ENCODE results near the gene UQCC2. TPM values are rescaled to one million over a fixed set of nuclear protein-coding genes. Genes with fewer than 3 reads are reported as not detected.

UQCC2 gene
- total and polyA plus RNA-seq, 7 donors = 118 to 184 (median 141) TPM

DNA sequence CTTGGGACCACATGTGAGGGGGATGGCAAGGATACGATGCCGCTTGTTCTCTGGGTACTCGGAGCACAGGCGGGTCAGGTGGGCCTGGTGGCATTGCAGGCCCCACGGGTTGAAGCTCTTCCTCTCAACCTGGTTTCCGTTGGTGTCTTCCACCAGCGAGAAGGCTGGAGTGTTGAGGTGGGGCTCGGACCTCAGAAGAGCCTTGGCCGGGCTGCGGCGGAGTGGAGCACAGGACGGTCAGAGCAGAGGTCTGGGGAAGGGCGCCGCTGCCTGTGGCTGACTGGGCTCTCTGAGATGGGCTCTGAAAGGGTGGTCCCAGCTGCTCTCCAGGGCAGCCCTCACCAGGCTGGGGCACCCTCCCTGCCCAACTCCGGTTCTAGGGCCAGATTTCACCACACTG is 15.2 kb upstream of the UQCC2 start:
- peaks cover 47% of the 10 kb centered on the region for H3K4me1 ChIP-seq
- DNase-seq (no peak), ATAC-seq (no peak)
- TF ChIP-seq, protein P1, sequence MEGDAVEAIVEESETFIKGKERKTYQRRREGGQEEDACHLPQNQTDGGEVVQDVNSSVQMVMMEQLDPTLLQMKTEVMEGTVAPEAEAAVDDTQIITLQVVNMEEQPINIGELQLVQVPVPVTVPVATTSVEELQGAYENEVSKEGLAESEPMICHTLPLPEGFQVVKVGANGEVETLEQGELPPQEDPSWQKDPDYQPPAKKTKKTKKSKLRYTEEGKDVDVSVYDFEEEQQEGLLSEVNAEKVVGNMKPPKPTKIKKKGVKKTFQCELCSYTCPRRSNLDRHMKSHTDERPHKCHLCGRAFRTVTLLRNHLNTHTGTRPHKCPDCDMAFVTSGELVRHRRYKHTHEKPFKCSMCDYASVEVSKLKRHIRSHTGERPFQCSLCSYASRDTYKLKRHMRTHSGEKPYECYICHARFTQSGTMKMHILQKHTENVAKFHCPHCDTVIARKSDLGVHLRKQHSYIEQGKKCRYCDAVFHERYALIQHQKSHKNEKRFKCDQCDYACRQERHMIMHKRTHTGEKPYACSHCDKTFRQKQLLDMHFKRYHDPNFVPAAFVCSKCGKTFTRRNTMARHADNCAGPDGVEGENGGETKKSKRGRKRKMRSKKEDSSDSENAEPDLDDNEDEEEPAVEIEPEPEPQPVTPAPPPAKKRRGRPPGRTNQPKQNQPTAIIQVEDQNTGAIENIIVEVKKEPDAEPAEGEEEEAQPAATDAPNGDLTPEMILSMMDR (IDR thresholded peaks at IDR 0.05) = no peak
- peak overlapping the region; percentile 100 for H3K27ac ChIP-seq
- H3K9me3 ChIP-seq = no peaks in the 10 kb centered on the region
- 86 to 88% (median 88%) methylated on average over 15 of the region's 15 CpGs for WGBS, 3 donors
- no peak overlapping the region for H3K4me3 ChIP-seq
- intact Hi-C loops (cut with DNase I) = no loop called here
- H3K36me3 ChIP-seq (ENCODE audit: insufficient read depth in 1 of 2, low read depth in 1 of 2) = peaks cover 3 to 91% of the 10 kb centered on the region in 2 donors
- H3K27me3 ChIP-seq (ENCODE audit: insufficient read depth in 3 of 3, low read length in 2 of 3) = no peaks in the 10 kb centered on the region

- peaks cover 46% of the 10 kb centered on the region for H3K4me1 ChIP-seq
- TF ChIP-seq, protein P1 (IDR thresholded peaks at IDR 0.05) = no peak
- peak overlapping the region; percentile 100 for H3K27ac ChIP-seq
- 74 to 79% (median 78%) methylated on average over 7 of the region's 7 CpGs for WGBS, 3 donors
- peaks cover 3 to 90% of the 10 kb centered on the region in 2 donors for H3K36me3 ChIP-seq (ENCODE audit: insufficient read depth in 1 of 2, low read depth in 1 of 2)
- no peaks in the 10 kb centered on the region for H3K27me3 ChIP-seq (ENCODE audit: insufficient read depth in 3 of 3, low read length in 2 of 3)
- H3K4me3 ChIP-seq = no peak overlapping the region
- DNase-seq (no peak), ATAC-seq (no peak)
- no peaks in the 10 kb centered on the region for H3K9me3 ChIP-seq
- intact Hi-C loops (cut with DNase I) = no loop called here
Observed at GRCh38 chr6:33725891-33726673, 14.6 kb upstream of the UQCC2 start.

DNA sequence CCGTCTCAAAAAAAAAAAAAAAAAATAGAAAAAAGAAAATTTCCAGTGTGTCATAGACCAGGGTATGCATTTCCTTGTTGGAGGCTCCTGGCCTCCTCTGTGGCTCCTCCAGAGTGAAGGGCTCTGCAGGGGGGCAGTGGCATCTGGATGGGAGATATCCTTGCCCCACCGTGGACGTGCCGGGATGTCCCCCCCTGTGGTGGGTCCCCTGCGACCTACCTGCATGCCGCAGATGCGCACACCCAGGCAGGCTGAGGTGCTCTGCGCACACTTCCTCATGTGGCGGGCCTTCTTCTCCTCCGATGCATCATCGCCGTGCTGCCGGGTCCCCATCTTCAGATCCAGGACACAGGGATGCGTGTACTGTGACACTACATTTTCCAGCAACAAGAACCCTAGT is 13.7 kb upstream of the UQCC2 start:
- peaks cover 38% of the 10 kb centered on the region for H3K4me1 ChIP-seq
- H3K27me3 ChIP-seq (ENCODE audit: insufficient read depth in 3 of 3, low read length in 2 of 3) = no peaks in the 10 kb centered on the region
- DNase-seq = no peak
- peaks cover 3 to 81% of the 10 kb centered on the region in 2 donors for H3K36me3 ChIP-seq (ENCODE audit: insufficient read depth in 1 of 2, low read depth in 1 of 2)
- no peak overlapping the region for H3K4me3 ChIP-seq
- 80 to 84% (median 81%) methylated on average over 12 to 14 of the region's 14 CpGs for WGBS, 3 donors
- no peak for ATAC-seq
- intact Hi-C loops (cut with DNase I) = no loop called here
- TF ChIP-seq, protein P1 (IDR thresholded peaks at IDR 0.05) = no peak
- no peaks in the 10 kb centered on the region for H3K9me3 ChIP-seq
- no peak overlapping the region for H3K27ac ChIP-seq

GRCh38 chr6:33724102-33725023 is 12.9 kb upstream of the UQCC2 start:
- intact Hi-C loops (cut with DNase I) = no loop called here
- Histone ChIP-seq H3K27ac (peak overlapping the region; percentile 36), H3K36me3 (ENCODE audit: insufficient read depth in 1 of 2, low read depth in 1 of 2) (peaks cover 3 to 75% of the 10 kb centered on the region in 2 donors), H3K4me1 (peaks cover 31% of the 10 kb centered on the region), H3K9me3 (no peaks in the 10 kb centered on the region), H3K4me3 (no peak overlapping the region), H3K27me3 (ENCODE audit: insufficient read depth in 3 of 3, low read length in 2 of 3) (no peaks in the 10 kb centered on the region)
- TF ChIP-seq, protein P1 (IDR thresholded peaks at IDR 0.05) = no peak
- ATAC-seq = no peak
- DNase-seq = no peak
- WGBS, 3 donors = 60 to 64% (median 64%) methylated on average over 13 of the region's 13 CpGs

Data from psoas muscle (tissue), 8 donors.